Ovary (tissue), 9 donors: ENCODE measurements around the gene NCAPD2. TPM values are rescaled to one million over a fixed set of nuclear protein-coding genes. Genes with fewer than 3 reads are reported as not detected.

Experiments
- DNase-seq, 5 donors: peaks; one replicate each; pipeline ENCODE4 v3.0.0-alpha.2; 2019 to 2020
- H3K27ac ChIP-seq, 2 donors: fragments of 200-600 bp; one replicate each; pipeline versions ENCODE4 v1.5.1 to v1.8.0; 2019 to 2022
- H3K27me3 ChIP-seq: fragments of 200-600 bp; one replicate; pipeline ENCODE4 v1.8.0; 2022
- H3K36me3 ChIP-seq: fragments of 200-600 bp; sonication (generic); one replicate; pipeline ENCODE4 v1.5.1; 2019
- H3K4me1 ChIP-seq: one replicate; pipeline ENCODE4 v1.8.1; 2013; ENCODE audit warnings: mild to moderate bottlenecking, moderate library complexity; ENCODE audit not compliant: insufficient read depth
- H3K4me3 ChIP-seq: fragments of 200-600 bp; sonication (generic); one replicate; pipeline ENCODE4 v1.5.1; 2017
- H3K9me3 ChIP-seq, 2 donors: fragments of 200-600 bp in 1 of 2; sonication (generic) in 1 of 2; one replicate each; pipeline versions ENCODE4 v1.5.1 to v1.8.1; 2013 to 2019; ENCODE audit warnings: mild to moderate bottlenecking in 1 of 2, moderate library complexity in 1 of 2
- CTCF ChIP-seq, 3 donors: fragments of 450-650 bp in 2 of 3; fragments of 200-600 bp in 1 of 3; IDR thresholded peaks; one replicate each; pipeline versions ENCODE4 v1.5.1 to v1.8.0; 2016 to 2022; ENCODE audit warnings: antibody characterized with exemption in 3 of 3, mild to moderate bottlenecking in 1 of 3
- EP300 ChIP-seq: sonication (generic); formaldehyde crosslinking; IDR thresholded peaks from one replicate; pipeline ENCODE4 v1.6.1; 2017; ENCODE audit warnings: antibody characterized with exemption
- POLR2A ChIP-seq: fragments of 450-650 bp; IDR thresholded peaks from one replicate; pipeline ENCODE4 v1.6.1; 2017; ENCODE audit warnings: antibody characterized with exemption, mild to moderate bottlenecking, moderate library complexity
- WGBS, 3 donors: extraction: QIAGEN DNeasy Blood & Tissue Kit in 1 of 3; methylation state at CpG; one replicate each; pipeline versions ENCODE4 v1.1.5 to v1.1.7; 2013 to 2017; 5-methylcytosine and 5-hydroxymethylcytosine counted together
- intact Hi-C, 4 donors: fragments of 100-400 bp; cut with DNase I; formaldehyde crosslinking; loops; one replicate each; pipeline versions ENCODE4 v1.11.0 to v1.15.1; 2022 to 2023
- polyA plus RNA-seq, 2 donors: library from polyadenylated mRNA; stranded (reverse); fragments of 200-250 nt in 1 of 2; fragments of 350-450 nt in 1 of 2; fragmentation: Illumina TruSeq in 1 of 2; extraction: RNeasy Lipid Tissue Mini Kit (QIAGEN cat#74804) in 1 of 2; gene quantifications; one replicate each; pipeline ENCODE4 v1.2.3, GENCODE V29; 2013 to 2014
- total RNA-seq, 7 donors: library from RNA; depleted of rRNA in 2 of 7; stranded (reverse); fragments of >200 nt in 2 of 7; fragmentation: NEBNext Ultra II Directional in 3 of 7; extraction: Animal tissue kit (Norgen Biotek cat#: 25700) in 3 of 7; gene quantifications; one replicate each; pipeline versions ENCODE4 v1.1.0 to v1.2.4, GENCODE V29; 2016 to 2023
- donor health status: DM: no; HTN: no; CAD: no; lungs with moderate emphysema.
- donor health status: DM: no; HTN: no; CAD: no.
- donor health status: Bipolar disorder and iron deficiency.
- donor health status: DM: yes; HTN: yes; CAD: no.
- donor health status: DM: no; HTN: no; CAD: no.
- donor health status: DM: yes; HTN: yes; CAD: no.

Gene NCAPD2
- total and polyA plus RNA-seq, 9 donors = 8.8 to 19.5 (median 16.4) TPM

DNA sequence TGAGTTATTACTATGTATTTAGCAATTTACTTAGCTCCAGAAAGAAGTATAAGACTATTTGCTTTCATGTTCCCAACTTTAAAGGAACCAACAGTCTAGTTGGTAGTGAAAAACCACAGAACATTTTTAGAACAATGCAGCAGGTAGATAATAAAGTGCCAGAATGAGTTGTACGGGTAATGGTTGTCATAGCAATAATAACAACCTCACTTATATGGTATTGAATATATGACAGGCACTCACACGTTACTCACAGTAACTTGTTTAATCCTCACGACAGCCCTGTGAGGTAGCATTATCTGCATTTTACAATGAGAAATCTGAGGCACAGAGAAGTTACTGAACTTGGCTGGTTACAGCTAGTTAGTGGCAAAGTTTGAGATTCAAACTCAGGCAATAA is 29.8 kb downstream of the NCAPD2 start:
- WGBS, 3 donors = 89 to 94% (median 92%) methylated on average over 3 of the region's 3 CpGs
- H3K36me3 ChIP-seq = no peaks in the 10 kb centered on the region
- H3K27me3 ChIP-seq = no peaks in the 10 kb centered on the region
- no peak for DNase-seq
- TF ChIP-seq POLR2A = no peak
- TF ChIP-seq CTCF (IDR thresholded peaks at IDR 0.05) = no peak
- TF ChIP-seq EP300 = no peak
- H3K27ac ChIP-seq = no peak overlapping the region
- H3K4me3 ChIP-seq = no peak overlapping the region
- H3K4me1 ChIP-seq = no peaks in the 10 kb centered on the region
- intact Hi-C loops = no loop called here
- no peaks in the 10 kb centered on the region for H3K9me3 ChIP-seq

GRCh38 chr12:6524648-6525047 is 30.7 kb downstream of the NCAPD2 start:
- Histone ChIP-seq H3K27ac (no peak overlapping the region), H3K36me3 (no peaks in the 10 kb centered on the region), H3K4me3 (no peak overlapping the region), H3K9me3 (no peaks in the 10 kb centered on the region), H3K4me1 (no peaks in the 10 kb centered on the region), H3K27me3 (no peaks in the 10 kb centered on the region)
- 94 to 97% (median 94%) methylated on average over 5 of the region's 5 CpGs for WGBS, 3 donors
- TF ChIP-seq CTCF (IDR thresholded peaks at IDR 0.05) (no peak), POLR2A (no peak), EP300 (no peak)
- DNase-seq = no peak
- intact Hi-C loops = no loop called here

GRCh38 chr12:6526201-6526600 is 32.3 kb downstream of the NCAPD2 start:
- H3K4me1 ChIP-seq = no peaks in the 10 kb centered on the region
- intact Hi-C loops = no loop called here
- H3K9me3 ChIP-seq = no peaks in the 10 kb centered on the region
- DNase-seq = no peak
- 85 to 92% (median 87%) methylated on average over 7 of the region's 7 CpGs for WGBS, 3 donors
- no peak overlapping the region for H3K27ac ChIP-seq
- no peaks in the 10 kb centered on the region for H3K27me3 ChIP-seq
- H3K36me3 ChIP-seq = no peaks in the 10 kb centered on the region
- TF ChIP-seq CTCF (IDR thresholded peaks at IDR 0.05) (no peak), EP300 (no peak), POLR2A (no peak)
- H3K4me3 ChIP-seq = no peak overlapping the region

GRCh38 chr12:6526766-6527525 is 33.0 kb downstream of the NCAPD2 start:
- TF ChIP-seq POLR2A = no peak
- no peak for TF ChIP-seq EP300
- no peak for TF ChIP-seq CTCF (IDR thresholded peaks at IDR 0.05)
- intact Hi-C loops = no loop called here
- whole genome bisulfite sequencing, 3 donors = 90 to 92% (median 91%) methylated on average over 19 of the region's 19 CpGs
- no peak overlapping the region for H3K4me3 ChIP-seq
- no peaks in the 10 kb centered on the region for H3K9me3 ChIP-seq
- no peaks in the 10 kb centered on the region for H3K27me3 ChIP-seq
- H3K4me1 ChIP-seq = no peaks in the 10 kb centered on the region
- no peaks in the 10 kb centered on the region for H3K36me3 ChIP-seq
- H3K27ac ChIP-seq = no peak overlapping the region
- no peak for DNase-seq
